ENCODE results near the gene MAPRE3. TPM values are rescaled to one million over a fixed set of nuclear protein-coding genes. Genes with fewer than 3 reads are reported as not detected.

The MAPRE3 gene
- total RNA-seq, 2 donors from 2014 or later, result 11.4 to 16.3 TPM

DNA sequence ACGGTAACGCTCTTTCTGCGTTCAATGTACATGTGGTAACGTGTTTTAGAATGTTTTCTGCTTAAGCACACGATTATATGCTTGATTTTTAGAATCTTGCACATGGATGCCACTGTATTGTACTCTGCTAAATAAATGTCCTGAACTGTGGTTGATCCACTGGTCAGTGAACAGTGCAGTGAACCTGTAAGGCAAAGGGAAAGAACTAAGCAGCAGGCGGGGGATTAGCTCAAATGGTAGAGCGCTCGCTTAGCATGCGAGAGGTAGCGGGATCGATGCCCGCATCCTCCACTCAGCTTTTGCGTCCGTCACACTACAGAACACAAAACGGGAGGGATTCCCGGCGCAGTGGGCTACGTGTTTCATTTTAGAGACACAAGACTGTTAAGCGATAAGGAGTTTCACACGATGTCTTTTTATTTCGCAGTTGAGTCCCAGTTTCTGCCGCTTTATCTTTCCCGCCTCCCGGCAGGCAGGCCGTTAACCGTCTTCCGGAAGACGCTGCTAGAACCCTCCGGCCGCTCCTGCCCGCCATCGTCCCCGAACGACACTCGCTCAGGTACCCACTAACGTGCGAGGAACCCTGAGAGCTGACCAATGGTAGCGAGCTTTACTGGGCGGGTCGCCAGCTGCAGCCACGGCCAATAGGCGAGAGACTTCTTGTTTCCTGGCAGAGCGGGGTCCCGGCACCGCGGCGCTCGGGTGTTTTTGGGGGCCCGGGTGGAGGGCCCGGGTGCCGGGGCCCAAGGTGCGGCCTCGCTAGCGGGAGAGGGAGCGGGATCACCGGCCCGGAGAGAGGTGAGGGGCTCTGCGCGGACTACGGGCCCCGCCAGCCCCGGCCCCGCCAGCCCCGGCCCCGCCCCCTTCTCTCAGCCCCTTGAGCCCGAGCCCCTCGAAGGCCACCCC, 80.8 kb downstream of the MAPRE3 start, which contains the start of gene AGBL5:
Gene AGBL5 (plus strand): TSS at position 673 of the 906 bp plus-strand sequence. CDS start 1,291 bp downstream, outside the sequence.
- intact Hi-C loops (cut with DNase I), result no loop called here
- DNase-seq (ENCODE audit: low spot score), result peak; percentile 97

DNA sequence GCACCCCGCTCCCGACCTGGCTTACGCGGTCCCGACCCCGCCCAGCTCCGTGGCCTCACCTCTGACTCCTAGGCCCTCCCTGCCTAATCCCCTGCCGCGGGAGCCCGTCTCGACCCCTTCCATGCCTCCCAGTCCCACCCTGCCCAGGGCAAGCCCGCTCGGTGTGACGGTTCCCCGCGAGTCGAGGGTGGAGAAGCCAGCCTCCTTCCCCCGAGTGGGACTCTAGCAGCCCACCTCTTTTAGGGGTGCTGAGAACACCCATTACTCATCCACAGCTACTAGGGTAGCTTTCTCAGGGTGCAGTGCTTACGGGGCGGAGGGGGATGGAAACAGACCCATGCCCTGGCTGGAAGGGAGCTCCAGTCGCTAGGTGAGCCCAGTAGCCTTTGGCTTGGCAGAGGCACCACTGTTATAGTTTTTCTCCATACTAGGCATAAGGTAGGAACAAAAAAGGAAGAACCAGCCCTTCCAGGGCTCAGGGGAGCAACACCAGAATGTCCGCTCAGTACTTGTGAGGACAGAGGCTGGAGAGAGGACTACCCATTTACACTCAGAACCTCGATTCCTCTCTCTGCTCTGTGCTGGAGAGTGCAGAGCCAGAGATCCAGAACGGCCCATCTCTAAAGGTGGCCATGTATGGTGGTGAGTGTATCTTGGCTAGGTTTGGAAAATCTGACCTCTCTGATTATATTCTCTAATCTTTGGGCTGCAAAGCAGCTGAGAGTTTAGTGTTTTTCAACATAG, 81.6 kb downstream of the MAPRE3 start:
- intact Hi-C loops (cut with DNase I), result loop anchor here in 1 of 2 donors (2.0 kb wide), 1 partner anchor 35 kb away; the partner anchor contains the start of gene KHK
- peak; percentile 87 for DNase-seq (ENCODE audit: low spot score)

DNA sequence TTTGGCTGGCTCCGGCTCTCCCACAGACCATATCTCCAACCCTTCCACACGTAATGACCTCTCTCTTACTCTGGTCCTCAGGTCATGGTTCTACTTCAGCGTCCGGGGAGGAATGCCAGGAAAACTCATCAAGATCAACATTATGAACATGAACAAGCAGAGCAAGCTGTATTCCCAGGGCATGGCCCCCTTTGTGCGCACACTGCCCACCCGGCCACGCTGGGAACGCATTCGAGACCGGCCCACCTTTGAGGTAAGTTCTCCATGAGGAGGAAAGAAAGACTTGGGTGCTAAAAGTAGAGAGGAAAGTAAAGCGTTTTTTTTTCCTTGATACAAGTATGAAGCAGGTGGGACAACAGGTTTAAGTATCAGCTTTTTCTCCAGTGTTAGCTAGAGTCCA, 82.9 kb downstream of the MAPRE3 start:
- no peak for DNase-seq (ENCODE audit: low spot score)
- intact Hi-C loops (cut with DNase I), result loop anchor here in 1 of 2 donors (2.0 kb wide), 1 partner anchor 33 kb away; the partner anchor contains the start of gene KHK

DNA sequence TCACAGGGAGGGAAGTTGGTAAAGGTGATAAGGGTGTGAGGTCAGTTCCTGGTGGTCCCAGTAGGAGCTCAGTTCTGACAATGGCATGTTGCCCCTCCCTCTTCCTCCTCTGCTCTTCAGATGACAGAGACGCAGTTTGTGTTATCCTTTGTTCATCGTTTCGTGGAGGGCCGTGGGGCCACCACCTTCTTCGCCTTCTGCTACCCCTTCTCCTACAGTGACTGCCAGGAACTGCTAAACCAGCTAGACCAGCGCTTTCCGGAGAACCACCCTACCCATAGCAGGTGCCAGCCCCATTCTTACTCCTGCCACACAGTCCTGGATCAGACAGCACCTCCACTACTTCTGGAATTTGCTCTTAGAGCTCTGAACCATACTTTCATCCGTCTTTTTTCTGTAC, 83.3 kb downstream of the MAPRE3 start:
- intact Hi-C loops (cut with DNase I), result loop anchor here in 1 of 2 donors (2.0 kb wide), 1 partner anchor 33 kb away; the partner anchor contains the start of gene KHK
- no peak for DNase-seq (ENCODE audit: low spot score)

DNA sequence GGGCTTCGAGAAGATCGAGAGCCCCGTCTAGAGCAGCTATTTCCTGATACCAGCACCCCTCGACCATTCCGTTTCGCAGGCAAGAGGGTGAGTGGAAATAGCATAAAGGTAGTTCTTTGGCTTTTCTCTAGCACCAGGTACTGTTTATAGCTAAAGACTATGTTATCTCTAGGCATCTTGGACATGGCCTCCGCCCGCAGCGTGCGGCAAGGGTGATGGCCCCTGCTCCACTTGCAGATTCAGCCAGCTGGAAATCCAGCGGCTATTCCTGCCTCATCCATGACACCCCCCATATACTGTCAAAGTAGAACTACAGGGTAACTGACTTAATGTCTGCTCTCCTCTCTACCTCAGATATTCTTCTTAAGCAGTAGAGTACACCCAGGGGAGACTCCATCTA, 84.3 kb downstream of the MAPRE3 start:
- no peak for DNase-seq (ENCODE audit: low spot score)
- intact Hi-C loops (cut with DNase I), result no loop called here

DNA sequence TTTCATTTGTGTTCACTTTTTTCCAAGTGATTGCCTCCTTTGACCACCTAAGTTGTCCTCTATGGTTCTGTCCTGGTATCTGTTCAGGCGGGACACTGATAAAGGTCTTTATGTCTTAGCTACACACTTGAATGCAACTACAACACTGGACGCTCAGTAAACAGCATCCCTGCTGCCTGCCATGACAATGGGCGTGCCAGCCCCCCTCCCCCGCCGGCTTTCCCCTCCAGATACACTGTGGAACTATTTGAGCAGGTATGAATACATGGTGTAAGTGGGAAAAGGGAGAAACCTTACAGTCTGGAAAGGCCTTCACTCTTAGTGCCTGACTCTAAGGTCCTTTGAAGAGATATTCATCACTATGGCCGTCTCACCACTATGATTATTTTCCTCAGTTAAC, 86.7 kb downstream of the MAPRE3 start:
- intact Hi-C loops (cut with DNase I), result no loop called here
- DNase-seq (ENCODE audit: low spot score), result no peak

DNA sequence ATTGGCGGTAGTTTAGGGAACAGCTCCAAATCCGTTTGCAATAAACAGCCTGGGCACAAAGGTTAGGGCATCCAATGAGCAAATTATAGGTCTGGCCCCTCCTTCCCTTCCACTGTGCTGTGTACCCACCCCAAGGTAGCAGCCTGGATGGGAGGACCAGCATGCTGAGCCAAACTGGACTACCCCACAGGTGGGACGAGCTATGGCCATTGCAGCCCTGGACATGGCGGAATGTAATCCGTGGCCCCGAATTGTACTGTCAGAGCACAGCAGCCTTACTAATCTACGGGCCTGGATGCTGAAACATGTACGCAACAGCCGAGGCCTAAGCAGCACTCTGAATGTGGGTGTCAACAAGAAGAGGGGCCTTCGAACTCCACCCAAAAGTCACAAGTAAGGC, 87.8 kb downstream of the MAPRE3 start:
- DNase-seq (ENCODE audit: low spot score), result no peak
- intact Hi-C loops (cut with DNase I), result no loop called here

DNA sequence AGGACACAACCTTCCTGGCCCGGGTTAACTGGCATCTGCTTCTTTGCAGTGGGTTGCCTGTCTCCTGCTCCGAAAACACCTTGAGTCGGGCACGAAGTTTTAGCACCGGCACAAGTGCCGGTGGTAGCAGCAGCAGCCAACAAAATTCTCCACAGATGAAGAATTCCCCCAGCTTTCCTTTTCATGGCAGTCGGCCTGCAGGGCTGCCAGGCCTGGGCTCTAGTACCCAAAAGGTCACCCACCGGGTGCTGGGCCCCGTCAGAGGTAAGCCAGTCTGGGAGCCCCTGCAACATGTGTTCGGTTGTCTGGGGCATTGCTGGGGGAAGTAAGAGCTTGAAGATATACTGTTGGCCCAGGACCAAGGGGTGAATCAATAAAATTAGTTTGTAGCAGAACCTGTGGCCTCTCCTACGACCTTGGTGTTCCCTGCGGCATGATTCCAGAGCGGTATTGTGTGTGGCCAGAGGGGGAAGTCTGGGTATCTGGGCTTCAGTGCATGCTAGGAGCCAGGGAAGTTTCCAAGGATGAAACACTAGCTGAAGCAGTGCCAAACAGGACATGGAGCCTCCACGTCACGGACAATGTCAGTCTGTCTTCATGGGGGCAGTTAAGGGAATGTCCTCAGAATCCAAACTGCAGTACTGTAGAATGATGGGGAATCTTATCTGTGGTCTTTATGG, 88.8 kb downstream of the MAPRE3 start:
- intact Hi-C loops (cut with DNase I), result no loop called here
- no peak for DNase-seq (ENCODE audit: low spot score)

DNA sequence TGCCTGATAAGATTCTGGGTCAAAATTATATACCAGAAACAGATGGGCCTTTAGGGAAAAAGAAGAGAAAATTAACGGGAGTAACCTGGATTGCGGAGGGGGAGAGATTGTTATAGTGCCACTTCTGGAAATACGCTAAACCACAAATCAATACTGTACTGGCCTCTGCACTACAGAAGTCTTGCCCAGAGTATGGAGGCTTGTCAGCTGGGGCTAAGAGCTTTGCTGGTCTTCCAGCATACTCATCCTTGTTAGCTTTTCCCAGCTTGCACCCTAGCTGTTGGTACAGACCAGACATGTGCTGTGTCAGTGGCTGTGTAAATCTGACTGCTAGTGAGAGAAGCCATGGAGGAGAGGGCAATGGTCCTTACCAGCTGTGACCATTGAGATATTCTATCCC, 89.9 kb downstream of the MAPRE3 start:
- intact Hi-C loops (cut with DNase I), result no loop called here
- DNase-seq (ENCODE audit: low spot score), result no peak

DNA sequence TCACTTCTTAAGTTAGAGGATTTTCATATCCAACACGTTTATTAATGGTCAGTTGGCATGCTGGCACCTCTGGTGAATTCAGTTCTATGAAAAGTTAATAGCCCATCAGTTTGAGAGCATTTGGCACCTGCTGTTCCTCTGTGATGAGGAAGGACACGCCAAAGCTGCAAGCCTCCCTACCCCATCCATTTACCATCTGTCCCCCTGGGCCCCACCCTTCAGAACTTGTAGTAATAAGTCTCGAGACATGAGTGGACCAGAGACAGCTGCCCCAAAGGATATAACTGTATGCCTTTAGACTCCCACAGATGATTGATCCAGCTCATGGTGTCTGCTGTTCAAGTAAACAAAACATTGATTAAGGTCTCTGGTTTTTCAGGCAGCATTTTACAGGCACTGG, 94.7 kb downstream of the MAPRE3 start:
- no peak for DNase-seq (ENCODE audit: low spot score)
- intact Hi-C loops (cut with DNase I), result no loop called here

DNA sequence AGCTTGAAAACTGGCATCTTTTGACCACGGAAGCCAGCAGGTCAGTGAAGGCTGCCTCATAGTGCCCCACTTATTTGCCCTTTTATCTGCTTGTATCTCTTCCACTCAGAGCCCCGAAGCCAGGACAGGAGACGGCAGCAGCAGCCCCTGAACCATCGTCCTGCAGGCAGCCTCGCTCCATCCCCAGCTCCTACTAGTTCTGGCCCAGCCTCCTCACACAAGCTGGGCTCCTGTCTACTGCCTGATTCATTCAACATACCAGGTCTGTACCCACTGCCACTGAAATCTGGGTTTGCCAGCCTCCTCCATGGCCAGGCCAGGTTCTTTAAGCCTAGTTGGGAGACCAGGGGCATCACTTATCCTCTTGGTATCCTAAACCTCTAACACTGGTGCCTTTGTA, 96.9 kb downstream of the MAPRE3 start:
- intact Hi-C loops (cut with DNase I), result no loop called here
- DNase-seq (ENCODE audit: low spot score), result no peak

DNA sequence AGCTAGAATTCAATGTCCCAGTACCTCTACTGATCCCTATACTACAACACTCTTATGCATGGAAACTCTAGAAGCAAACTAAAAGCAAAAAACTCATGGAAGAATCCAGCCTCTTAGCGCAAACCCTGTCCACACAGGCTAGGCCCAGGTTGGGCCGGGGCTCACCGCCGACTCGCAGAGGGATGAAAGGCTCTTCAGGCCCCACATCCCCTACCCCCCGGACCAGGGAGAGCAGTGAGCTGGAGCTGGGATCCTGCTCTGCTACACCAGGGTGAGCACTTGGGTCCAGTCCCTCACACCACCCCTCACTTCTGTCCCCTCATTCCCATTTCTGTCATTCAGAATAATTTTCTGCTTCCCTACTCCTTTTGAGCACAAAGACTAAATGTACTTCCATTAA, 99.0 kb downstream of the MAPRE3 start:
- DNase-seq (ENCODE audit: low spot score), result no peak
- intact Hi-C loops (cut with DNase I), result no loop called here

DNA sequence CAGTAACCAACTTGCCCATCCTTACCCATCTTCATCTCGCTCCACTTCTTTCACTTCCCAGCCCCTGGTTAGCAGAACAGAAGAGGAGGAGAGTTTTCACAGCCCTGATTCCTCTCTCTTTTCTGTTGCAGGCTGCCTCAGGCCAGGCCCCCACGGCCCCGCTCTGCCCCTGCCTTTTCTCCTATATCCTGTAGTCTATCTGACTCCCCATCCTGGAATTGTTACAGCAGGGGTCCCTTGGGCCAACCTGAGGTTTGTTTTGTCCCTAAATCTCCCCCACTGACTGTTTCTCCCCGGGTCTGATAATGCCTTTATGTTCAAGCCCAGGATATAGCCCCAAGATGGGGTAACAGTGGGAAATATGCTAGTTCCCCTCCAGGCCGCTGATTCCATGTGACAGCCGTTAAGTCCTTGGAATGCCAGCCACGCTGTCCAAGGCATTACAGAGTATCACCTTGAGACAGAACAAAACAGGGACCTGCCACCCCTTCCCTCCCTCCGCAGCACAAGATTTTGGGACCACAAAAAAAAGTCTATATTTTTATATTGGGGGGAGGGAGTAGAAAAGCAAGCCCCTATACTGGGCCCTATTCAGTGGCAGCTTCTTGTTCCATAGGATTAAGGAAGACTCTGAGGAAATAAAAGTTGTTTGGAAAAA, 99.7 kb downstream of the MAPRE3 start:
- no peak for DNase-seq (ENCODE audit: low spot score)
- intact Hi-C loops (cut with DNase I), result no loop called here

DNA sequence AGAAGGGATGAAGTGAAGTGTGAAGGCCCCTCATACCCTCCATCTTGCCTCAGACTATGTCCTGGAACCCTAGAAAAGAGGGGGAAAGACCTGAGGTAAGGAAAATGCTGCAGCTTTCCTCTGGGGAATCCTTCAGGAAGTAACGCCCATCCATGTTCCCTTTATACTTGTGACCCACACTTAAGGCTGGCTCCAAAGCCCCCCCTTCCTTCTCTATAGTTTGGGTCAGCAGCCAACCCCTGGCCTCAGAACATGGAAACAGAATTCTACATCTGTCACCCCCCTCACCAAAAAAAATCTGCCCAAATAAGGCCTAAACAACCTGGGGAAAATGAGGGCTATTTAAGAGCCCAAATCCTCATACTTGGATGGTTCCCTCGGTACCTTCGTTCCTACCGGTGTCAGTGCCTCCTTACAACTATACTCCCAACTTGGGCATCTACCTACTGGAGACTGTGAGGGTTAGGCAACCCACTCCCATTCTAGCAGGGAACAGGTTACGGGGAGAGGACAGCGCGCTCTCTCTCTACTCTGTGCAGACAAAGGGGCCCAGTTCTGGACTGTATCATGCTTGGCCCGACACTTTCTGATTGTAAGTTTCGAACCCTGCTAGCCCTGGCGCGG, 100.3 kb downstream of the MAPRE3 start:
- intact Hi-C loops (cut with DNase I), result no loop called here
- no peak for DNase-seq (ENCODE audit: low spot score)

DNA sequence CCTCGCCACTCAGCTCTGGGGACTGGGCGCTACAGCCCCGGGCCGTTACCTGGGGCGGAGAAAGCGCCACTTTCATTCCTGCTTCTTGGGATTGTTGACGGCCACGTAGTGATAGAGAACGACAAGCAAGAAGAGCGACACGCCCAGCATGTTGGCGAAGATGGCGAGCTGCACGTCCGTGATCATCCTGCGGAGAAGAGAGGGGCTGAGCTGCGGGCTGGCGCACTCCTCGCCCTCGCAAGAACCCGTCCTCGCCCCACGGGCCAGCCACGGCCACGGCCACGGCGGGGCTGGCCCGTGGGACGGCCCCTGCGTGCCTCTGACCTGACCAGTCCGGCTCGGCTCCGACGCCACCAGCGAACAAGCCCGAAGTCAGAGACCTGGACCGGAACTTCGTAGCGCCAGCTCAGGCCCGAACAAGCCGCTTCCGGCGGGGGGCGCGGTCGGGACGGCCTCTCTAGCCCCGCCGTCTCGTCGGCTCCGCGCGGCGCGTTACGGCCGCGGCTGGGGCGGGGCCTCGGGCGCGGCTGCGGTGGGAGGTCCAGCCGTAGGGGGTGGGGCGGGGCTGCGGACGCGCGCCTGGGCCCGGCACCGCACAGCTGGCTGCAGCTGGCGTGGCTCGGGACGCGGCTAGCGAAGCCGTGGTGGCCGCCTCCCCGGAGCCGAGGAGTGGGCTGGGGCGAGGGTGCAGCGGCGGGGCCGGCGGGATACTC, 101.0 kb downstream of the MAPRE3 start, which contains the start of gene OST4:
Gene OST4 (minus strand): TSS at position 378 of the 713 bp plus-strand sequence.
- DNase-seq (ENCODE audit: low spot score), result peak; percentile 98
- intact Hi-C loops (cut with DNase I), result no loop called here

DNA sequence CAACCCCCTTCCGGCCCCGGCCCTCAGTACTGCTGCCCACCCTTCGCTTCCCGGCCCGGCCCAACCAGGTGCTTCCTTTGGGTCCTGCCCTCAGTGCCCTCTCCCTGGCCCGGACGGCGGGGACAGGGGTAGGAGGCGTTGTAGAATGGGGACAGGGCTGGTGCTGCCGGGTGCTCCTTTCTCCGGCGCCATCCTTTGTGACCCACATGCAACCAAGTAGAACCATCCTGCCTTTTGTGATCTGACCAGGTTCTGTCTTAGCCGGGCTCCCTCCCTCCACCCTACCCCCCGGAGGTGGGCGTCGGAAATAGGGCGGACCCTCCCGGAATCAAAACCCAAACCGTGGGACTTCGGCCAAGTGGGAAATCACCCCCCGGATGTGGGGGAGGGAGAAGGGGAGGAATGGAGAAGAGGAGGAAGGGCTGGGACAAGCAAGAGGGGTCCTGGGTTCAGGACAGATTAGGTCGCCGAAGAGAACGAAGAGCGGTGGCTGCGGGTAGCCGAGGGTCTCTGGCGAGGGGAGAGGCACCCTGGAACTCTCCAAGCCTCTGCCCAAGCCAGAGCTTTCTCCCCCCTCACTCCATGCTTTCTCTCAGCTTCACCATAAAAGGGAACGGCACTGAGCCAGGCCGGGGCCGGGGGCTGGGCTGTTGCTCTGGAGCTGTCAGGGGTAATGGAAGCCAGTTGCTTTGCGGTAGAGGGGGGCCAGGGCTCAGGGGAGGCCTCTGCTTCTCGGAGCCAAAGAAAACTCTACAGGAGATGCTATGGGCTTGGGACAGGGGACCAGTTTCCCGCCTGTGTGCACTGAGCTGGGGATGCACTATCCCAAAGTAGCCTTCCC, 101.8 kb downstream of the MAPRE3 start:
- intact Hi-C loops (cut with DNase I), result no loop called here
- no peak for DNase-seq (ENCODE audit: low spot score)

DNA sequence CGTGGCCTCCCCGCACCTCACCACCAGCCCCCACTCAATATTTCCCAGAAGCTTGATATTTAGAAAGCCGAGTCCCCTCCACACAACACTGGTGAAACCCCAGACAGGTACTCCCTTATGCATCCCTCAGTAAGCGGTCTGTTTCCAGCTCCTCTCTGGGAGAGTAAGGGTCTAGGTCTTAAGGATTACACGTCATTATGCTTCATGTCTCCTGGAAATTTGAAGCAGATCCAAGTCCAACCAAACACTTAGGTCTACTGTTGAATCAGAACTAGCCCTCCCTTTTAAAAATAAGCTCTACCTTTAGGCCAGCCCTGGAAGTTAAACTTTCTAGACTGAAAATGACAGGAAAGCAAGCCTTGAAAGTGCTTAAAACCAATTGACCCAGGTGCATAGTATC, 102.5 kb downstream of the MAPRE3 start:
- intact Hi-C loops (cut with DNase I), result no loop called here
- DNase-seq (ENCODE audit: low spot score), result no peak
